SK-N-MC (cell line): ENCODE measurements around the gene STK4.

Experiments used
- DNase-seq: peaks from one replicate; pipeline ENCODE4 v3.0.0-alpha.2; 2011; ENCODE audit warnings: low read depth, low spot score
- H3K27ac ChIP-seq: fragments of 200-600 bp; sonication (generic); 2 replicates; pipeline ENCODE4 v1.5.1; 2016; ENCODE audit warnings: mixed run types
- H3K36me3 ChIP-seq: fragments of 200-600 bp; sonication (generic); 2 replicates; pipeline ENCODE4 v1.6.1; 2017; ENCODE audit warnings: antibody characterized with exemption, low read length, mixed read lengths; ENCODE audit not compliant: insufficient read depth
- H3K4me3 ChIP-seq: fragments of 200-600 bp; sonication (generic); 2 replicates; pipeline ENCODE4 v1.5.1; 2016
- H3K9ac ChIP-seq: fragments of 200-600 bp; sonication (generic); 2 replicates; pipeline ENCODE4 v1.8.0; 2017; ENCODE audit warnings: mixed run types, mixed read lengths; ENCODE audit not compliant: insufficient read length
- H3K9me3 ChIP-seq: fragments of 200-600 bp; sonication (generic); 2 replicates; pipeline ENCODE4 v1.6.1; 2017; ENCODE audit warnings: low read depth, mild to moderate bottlenecking, antibody characterized with exemption, low read length, moderate library complexity, mixed read lengths
- EZH2 ChIP-seq: fragments of 200-600 bp; sonication (generic); IDR thresholded peaks from one replicate; pipeline ENCODE4 v1.6.1; 2017; ENCODE audit warnings: antibody characterized with exemption
- FOXP2 ChIP-seq: optimal IDR thresholded peaks from 2 replicates; pipeline ENCODE3; 2011; ENCODE audit warnings: mild to moderate bottlenecking, moderate library complexity; ENCODE audit not compliant: insufficient read depth; ENCODE audit errors: extremely low read length, control extremely low read depth
- POLR2AphosphoS5 ChIP-seq: IDR thresholded peaks from 2 replicates; pipeline ENCODE4 v1.6.1; 2012; ENCODE audit warnings: mild to moderate bottlenecking, low read depth, low read length, borderline replicate concordance

Gene STK4

GRCh38 chr20:45100563-45101245 lies 134.4 kb downstream of the STK4 start, which contains the start of gene KCNS1:
Gene KCNS1 (minus strand): TSS chr20:45101127. CDS start chr20:45099236, 1,891 bp downstream.
- H3K4me3 ChIP-seq, result no peak within 1 kb of the TSS
- H3K27ac ChIP-seq, result no peak within 1 kb of the TSS
- no peak for DNase-seq
- no peaks in the 10 kb centered on the region for H3K9me3 ChIP-seq
- H3K36me3 ChIP-seq, result no peaks in the 10 kb centered on the region
- TF ChIP-seq POLR2AphosphoS5 (no peak), EZH2 (no peak), FOXP2 (no peak)
- no peak within 1 kb of the TSS for H3K9ac ChIP-seq

GRCh38 chr20:45101333-45101850 lies 135.1 kb downstream of the STK4 start:
- no peak overlapping the region for H3K9ac ChIP-seq
- H3K4me3 ChIP-seq, result no peak overlapping the region
- no peak overlapping the region for H3K27ac ChIP-seq
- DNase-seq, result no peak
- H3K9me3 ChIP-seq, result no peaks in the 10 kb centered on the region
- H3K36me3 ChIP-seq, result no peaks in the 10 kb centered on the region
- TF ChIP-seq FOXP2, result no peak
- TF ChIP-seq POLR2AphosphoS5, result no peak
- no peak for TF ChIP-seq EZH2

- TF ChIP-seq FOXP2, result no peak
- TF ChIP-seq POLR2AphosphoS5, result no peak
- no peak for TF ChIP-seq EZH2
- DNase-seq, result no peak
- Histone ChIP-seq H3K36me3 (no peaks in the 10 kb centered on the region), H3K9ac (no peak overlapping the region), H3K27ac (no peak overlapping the region), H3K9me3 (no peaks in the 10 kb centered on the region), H3K4me3 (no peak overlapping the region)
Measured at GRCh38 chr20:45103072-45103471, 136.8 kb downstream of the STK4 start.

- no peak for DNase-seq
- Histone ChIP-seq H3K36me3 (no peaks in the 10 kb centered on the region), H3K27ac (no peak overlapping the region), H3K9me3 (no peaks in the 10 kb centered on the region), H3K4me3 (no peak overlapping the region), H3K9ac (no peak overlapping the region)
- TF ChIP-seq EZH2 (no peak), FOXP2 (no peak), POLR2AphosphoS5 (no peak)
Measured at GRCh38 chr20:45104786-45105185, 138.5 kb downstream of the STK4 start.

GRCh38 chr20:45105317-45105716 lies 139.0 kb downstream of the STK4 start:
- Histone ChIP-seq H3K27ac (no peak overlapping the region), H3K9ac (no peak overlapping the region), H3K36me3 (no peaks in the 10 kb centered on the region), H3K4me3 (no peak overlapping the region), H3K9me3 (no peaks in the 10 kb centered on the region)
- TF ChIP-seq POLR2AphosphoS5 (no peak), EZH2 (no peak), FOXP2 (no peak)
- DNase-seq, result no peak

GRCh38 chr20:45109634-45110033 lies 143.3 kb downstream of the STK4 start:
- no peaks in the 10 kb centered on the region for H3K36me3 ChIP-seq
- TF ChIP-seq FOXP2 (no peak), POLR2AphosphoS5 (no peak), EZH2 (no peak)
- H3K27ac ChIP-seq, result no peak overlapping the region
- no peaks in the 10 kb centered on the region for H3K9me3 ChIP-seq
- no peak for DNase-seq
- no peak overlapping the region for H3K9ac ChIP-seq
- H3K4me3 ChIP-seq, result no peak overlapping the region

- no peaks in the 10 kb centered on the region for H3K36me3 ChIP-seq
- H3K9me3 ChIP-seq, result no peaks in the 10 kb centered on the region
- no peak for DNase-seq
- no peak overlapping the region for H3K4me3 ChIP-seq
- TF ChIP-seq FOXP2 (no peak), POLR2AphosphoS5 (no peak), EZH2 (no peak)
- H3K27ac ChIP-seq, result no peak overlapping the region
- H3K9ac ChIP-seq, result no peak overlapping the region
Measured at GRCh38 chr20:45110301-45110700, 144.0 kb downstream of the STK4 start.

- no peak for DNase-seq
- Histone ChIP-seq H3K9ac (no peak overlapping the region), H3K36me3 (no peaks in the 10 kb centered on the region), H3K4me3 (no peak overlapping the region), H3K27ac (no peak overlapping the region), H3K9me3 (no peaks in the 10 kb centered on the region)
- TF ChIP-seq POLR2AphosphoS5 (no peak), FOXP2 (no peak), EZH2 (no peak)
Measured at GRCh38 chr20:45111285-45111684, 145.0 kb downstream of the STK4 start.
